HG03378 (cell line): ENCODE results near the gene SGO2.
"Not testable (repeated sequence)": the region's sequence is repeated elsewhere in the genome, so short reads cannot be mapped to it uniquely, and the experiment has no call there.

ENCODE experiments used
- ATAC-seq: cut with Tn5 transposase; IDR thresholded peaks from one replicate; pipeline ENCODE4 v1.9.1; 2021; ENCODE audit warnings: mild to moderate bottlenecking, moderate library complexity; ENCODE audit not compliant: unreplicated experiment

The SGO2 gene

GRCh38 chr2:200523604-200524003 is 2.4 kb upstream of the SGO2 start:
- no peak for ATAC-seq

GRCh38 chr2:200525066-200525465 is 941 bp upstream of the SGO2 start:
- no peak for ATAC-seq

GRCh38 chr2:200525551-200525881 is 491 bp upstream of the SGO2 start:
- no peak for ATAC-seq

- ATAC-seq: no peak
Measured at GRCh38 chr2:200528228-200528627, 2.2 kb downstream of the SGO2 start.

- no peak for ATAC-seq
Measured at GRCh38 chr2:200533754-200534153, 7.7 kb downstream of the SGO2 start.

- ATAC-seq: no peak
Measured at GRCh38 chr2:200534572-200534971, 8.6 kb downstream of the SGO2 start.

- no peak for ATAC-seq
Measured at GRCh38 chr2:200538139-200538538, 12.1 kb downstream of the SGO2 start.

- ATAC-seq: no peak
Measured at GRCh38 chr2:200540793-200541192, 14.8 kb downstream of the SGO2 start.

- not testable (repeated sequence) for ATAC-seq
Measured at GRCh38 chr2:200566596-200566995, 40.6 kb downstream of the SGO2 start.

GRCh38 chr2:200567932-200568331 is 41.9 kb downstream of the SGO2 start:
- ATAC-seq: no peak

GRCh38 chr2:200575957-200576356 is 50.0 kb downstream of the SGO2 start:
- ATAC-seq: no peak

- ATAC-seq: no peak
Measured at GRCh38 chr2:200577027-200577426, 51.0 kb downstream of the SGO2 start.

GRCh38 chr2:200578778-200579177 is 52.8 kb downstream of the SGO2 start:
- no peak for ATAC-seq

- ATAC-seq: no peak
Measured at GRCh38 chr2:200584639-200585038, 58.6 kb downstream of the SGO2 start.

GRCh38 chr2:200585340-200585729 is 59.3 kb downstream of the SGO2 start:
- ATAC-seq: no peak

GRCh38 chr2:200585730-200586643 is 60.0 kb downstream of the SGO2 start, which contains the start of gene AOX1:
AOX1 (plus strand) TSS chr2:200586014; CDS start chr2:200586109, 95 bp downstream.
- ATAC-seq: no peak

- no peak for ATAC-seq
Measured at GRCh38 chr2:200586644-200586975, 60.6 kb downstream of the SGO2 start.

- ATAC-seq: no peak
Measured at GRCh38 chr2:200587007-200587616, 61.1 kb downstream of the SGO2 start.

GRCh38 chr2:200588076-200588678 is 62.2 kb downstream of the SGO2 start:
- no peak for ATAC-seq

- ATAC-seq: no peak
Measured at GRCh38 chr2:200590090-200590489, 64.1 kb downstream of the SGO2 start.

GRCh38 chr2:200591308-200591707 is 65.3 kb downstream of the SGO2 start:
- no peak for ATAC-seq
